ENCODE data around the gene SH2D1B.

SH2D1B gene

GRCh38 chr1:162373072-162373427 lies 38.9 kb downstream of the SH2D1B start:
- no peak overlapping the region for H3K4me3 ChIP-seq (replicated peaks; ENCODE audit: low read depth, low read length)
- no peak for DNase-seq (ENCODE audit: low read depth)
- TF ChIP-seq CTCF (IDR thresholded peaks at IDR 0.05; ENCODE audit: low read length, missing control alignments): no peak

GRCh38 chr1:162372159-162373071 lies 39.5 kb downstream of the SH2D1B start:
- no peak overlapping the region for H3K4me3 ChIP-seq (replicated peaks; ENCODE audit: low read depth, low read length)
- DNase-seq (ENCODE audit: low read depth): no peak
- TF ChIP-seq CTCF (IDR thresholded peaks at IDR 0.05; ENCODE audit: low read length, missing control alignments): no peak

GRCh38 chr1:162371611-162372010 lies 40.3 kb downstream of the SH2D1B start:
- DNase-seq (ENCODE audit: low read depth): no peak
- TF ChIP-seq CTCF (IDR thresholded peaks at IDR 0.05; ENCODE audit: low read length, missing control alignments): no peak
- no peak overlapping the region for H3K4me3 ChIP-seq (replicated peaks; ENCODE audit: low read depth, low read length)

- H3K4me3 ChIP-seq (replicated peaks; ENCODE audit: low read depth, low read length): no peak overlapping the region
- no peak for DNase-seq (ENCODE audit: low read depth)
- no peak for TF ChIP-seq CTCF (IDR thresholded peaks at IDR 0.05; ENCODE audit: low read length, missing control alignments)
These were observed 41.2 kb downstream of the SH2D1B start for GRCh38 chr1:162370721-162371120.

- TF ChIP-seq CTCF (IDR thresholded peaks at IDR 0.05; ENCODE audit: low read length, missing control alignments): no peak
- DNase-seq (ENCODE audit: low read depth): no peak
- H3K4me3 ChIP-seq (replicated peaks; ENCODE audit: low read depth, low read length): no peak overlapping the region
These were observed 41.8 kb downstream of the SH2D1B start for GRCh38 chr1:162370161-162370560.

GRCh38 chr1:162369571-162369970 lies 42.4 kb downstream of the SH2D1B start:
- TF ChIP-seq CTCF (IDR thresholded peaks at IDR 0.05; ENCODE audit: low read length, missing control alignments): no peak
- no peak for DNase-seq (ENCODE audit: low read depth)
- no peak overlapping the region for H3K4me3 ChIP-seq (replicated peaks; ENCODE audit: low read depth, low read length)

GRCh38 chr1:162368451-162368850 lies 43.5 kb downstream of the SH2D1B start:
- no peak for TF ChIP-seq CTCF (IDR thresholded peaks at IDR 0.05; ENCODE audit: low read length, missing control alignments)
- H3K4me3 ChIP-seq (replicated peaks; ENCODE audit: low read depth, low read length): no peak overlapping the region
- DNase-seq (ENCODE audit: low read depth): no peak
